Measurements from ENCODE around the gene SYT5. TPM values are rescaled to one million over a fixed set of nuclear protein-coding genes. Genes with fewer than 3 reads are reported as not detected.

Gene SYT5
- total and polyA plus RNA-seq, 2 donors, result 0.74 to 0.77 TPM

GRCh38 chr19:55134736-55135135 is 45.4 kb downstream of the SYT5 start:
- DNase-seq (ENCODE audit: extremely low spot score), result no peak
- Histone ChIP-seq H3K4me3 (ENCODE audit: low read depth, low read length) (no peak overlapping the region), H3K27ac (ENCODE audit: low read depth) (no peak overlapping the region), H3K4me1 (ENCODE audit: insufficient read depth) (no peaks in the 10 kb centered on the region), H3K36me3 (ENCODE audit: insufficient read depth) (no peaks in the 10 kb centered on the region)
- WGBS, result 5% methylated on average over 2 of the region's 3 CpGs

- Histone ChIP-seq H3K27ac (ENCODE audit: low read depth) (no peak overlapping the region), H3K4me3 (ENCODE audit: low read depth, low read length) (no peak overlapping the region), H3K4me1 (ENCODE audit: insufficient read depth) (no peaks in the 10 kb centered on the region), H3K36me3 (ENCODE audit: insufficient read depth) (no peaks in the 10 kb centered on the region)
- 63% methylated on average over 25 of the region's 25 CpGs for WGBS
- DNase-seq (ENCODE audit: extremely low spot score), result no peak
Measured at GRCh38 chr19:55133639-55134444, 46.2 kb downstream of the SYT5 start.

GRCh38 chr19:55132453-55133129 is 47.5 kb downstream of the SYT5 start:
- Histone ChIP-seq H3K27ac (ENCODE audit: low read depth) (no peak overlapping the region), H3K36me3 (ENCODE audit: insufficient read depth) (no peaks in the 10 kb centered on the region), H3K4me1 (ENCODE audit: insufficient read depth) (no peaks in the 10 kb centered on the region), H3K4me3 (ENCODE audit: low read depth, low read length) (no peak overlapping the region)
- WGBS, result 47% methylated on average over 14 of the region's 14 CpGs
- DNase-seq (ENCODE audit: extremely low spot score), result no peak

GRCh38 chr19:55131421-55131820 is 48.7 kb downstream of the SYT5 start:
- no peaks in the 10 kb centered on the region for H3K4me1 ChIP-seq (ENCODE audit: insufficient read depth)
- no peak overlapping the region for H3K27ac ChIP-seq (ENCODE audit: low read depth)
- WGBS, result 71% methylated on average over 16 of the region's 16 CpGs
- no peak overlapping the region for H3K4me3 ChIP-seq (ENCODE audit: low read depth, low read length)
- no peaks in the 10 kb centered on the region for H3K36me3 ChIP-seq (ENCODE audit: insufficient read depth)
- DNase-seq (ENCODE audit: extremely low spot score), result no peak

Small RNA genes lying within 50 kb of the gene (small RNA-seq; reads per million reads assigned to genes)
- not detected for gene MIR7975
- not detected for gene RF01210

Other genes starting within 250 kb of the SYT5 start
- gene NLRP7, start 232.8 kb downstream of the SYT5 start, total RNA-seq, result not detected
- not detected for gene NLRP7, start 232.8 kb downstream of the SYT5 start, polyA plus RNA-seq
- gene NLRP2, start 213.9 kb downstream of the SYT5 start, total RNA-seq, result 1.8 TPM
- gene NLRP2, start 213.9 kb downstream of the SYT5 start, polyA plus RNA-seq, result 1.9 TPM
- gene GP6, start 142.0 kb downstream of the SYT5 start, total RNA-seq, result not detected
- gene GP6, start 142.0 kb downstream of the SYT5 start, polyA plus RNA-seq, result 0.16 TPM
- gene RDH13, start 117.1 kb downstream of the SYT5 start, total RNA-seq, result 15.0 TPM
- gene RDH13, start 117.1 kb downstream of the SYT5 start, polyA plus RNA-seq, result 12.4 TPM
- 3.0 TPM for gene EPS8L1, start 104.4 kb downstream of the SYT5 start, total RNA-seq
- gene EPS8L1, start 104.4 kb downstream of the SYT5 start, polyA plus RNA-seq, result 8.1 TPM
- gene PPP1R12C, start 62.7 kb downstream of the SYT5 start, total RNA-seq, result 24.8 TPM
- 219 TPM for gene PPP1R12C, start 62.7 kb downstream of the SYT5 start, polyA plus RNA-seq
- 47.2 TPM for gene TNNT1, start 31.1 kb downstream of the SYT5 start, total RNA-seq
- not detected for gene TNNT1, start 31.1 kb downstream of the SYT5 start, polyA plus RNA-seq
- not detected for gene TNNI3, start 22.6 kb downstream of the SYT5 start, total RNA-seq
- gene TNNI3, start 22.6 kb downstream of the SYT5 start, polyA plus RNA-seq, result not detected
- 0.37 TPM for gene DNAAF3, start 13.7 kb downstream of the SYT5 start, total RNA-seq
- 0.62 TPM for gene DNAAF3, start 13.7 kb downstream of the SYT5 start, polyA plus RNA-seq
- gene PTPRH, start 29.2 kb upstream of the SYT5 start, total RNA-seq, result 3.6 TPM
- 1.6 TPM for gene PTPRH, start 29.2 kb upstream of the SYT5 start, polyA plus RNA-seq
- gene TMEM86B, start 48.5 kb upstream of the SYT5 start, total RNA-seq, result 0.79 TPM
- gene TMEM86B, start 48.5 kb upstream of the SYT5 start, polyA plus RNA-seq, result 4.5 TPM
- gene PPP6R1, start 78.7 kb upstream of the SYT5 start, total RNA-seq, result 14.5 TPM
- gene PPP6R1, start 78.7 kb upstream of the SYT5 start, polyA plus RNA-seq, result 43.1 TPM
- gene HSPBP1, start 99.8 kb upstream of the SYT5 start, total RNA-seq, result 6.5 TPM
- gene HSPBP1, start 99.8 kb upstream of the SYT5 start, polyA plus RNA-seq, result 56.3 TPM
- gene BRSK1, start 103.7 kb upstream of the SYT5 start, total RNA-seq, result 9.7 TPM
- 8.8 TPM for gene BRSK1, start 103.7 kb upstream of the SYT5 start, polyA plus RNA-seq
- gene TMEM150B, start 145.1 kb upstream of the SYT5 start, total RNA-seq, result 0.48 TPM
- gene TMEM150B, start 145.1 kb upstream of the SYT5 start, polyA plus RNA-seq, result 1.7 TPM
- gene KMT5C, start 159.6 kb upstream of the SYT5 start, total RNA-seq, result 9.3 TPM
- 10.2 TPM for gene KMT5C, start 159.6 kb upstream of the SYT5 start, polyA plus RNA-seq
- not detected for gene COX6B2, start 174.4 kb upstream of the SYT5 start, total RNA-seq
- gene COX6B2, start 174.4 kb upstream of the SYT5 start, polyA plus RNA-seq, result 0.39 TPM
- gene GARIN5B, start 183.0 kb upstream of the SYT5 start, total RNA-seq, result not detected
- not detected for gene GARIN5B, start 183.0 kb upstream of the SYT5 start, polyA plus RNA-seq
- gene IL11, start 190.2 kb upstream of the SYT5 start, total RNA-seq, result 0.42 TPM
- gene IL11, start 190.2 kb upstream of the SYT5 start, polyA plus RNA-seq, result 0.53 TPM
- gene TMEM190, start 196.5 kb upstream of the SYT5 start, total RNA-seq, result not detected
- gene TMEM190, start 196.5 kb upstream of the SYT5 start, polyA plus RNA-seq, result not detected
- gene TMEM238, start 204.0 kb upstream of the SYT5 start, total RNA-seq, result not detected
- 0.43 TPM for gene TMEM238, start 204.0 kb upstream of the SYT5 start, polyA plus RNA-seq
- 141 TPM for gene RPL28, start 205.6 kb upstream of the SYT5 start, total RNA-seq
- gene RPL28, start 205.6 kb upstream of the SYT5 start, polyA plus RNA-seq, result 1,449 TPM
- 29.9 TPM for gene UBE2S, start 227.5 kb upstream of the SYT5 start, total RNA-seq
- gene UBE2S, start 227.5 kb upstream of the SYT5 start, polyA plus RNA-seq, result 17.5 TPM